GM21423 (cell line): ENCODE results near the gene PDE6H.

ENCODE experiments used
- ATAC-seq: cut with Tn5 transposase; IDR thresholded peaks from one replicate; pipeline ENCODE4 v1.9.1; 2021; ENCODE audit warnings: mild to moderate bottlenecking, moderate library complexity; ENCODE audit not compliant: unreplicated experiment

Gene PDE6H

GRCh38 chr12:14968478-14968877 is 4.4 kb upstream of the PDE6H start:
- ATAC-seq, result no peak

GRCh38 chr12:14970473-14970872 is 2.4 kb upstream of the PDE6H start:
- no peak for ATAC-seq

- no peak for ATAC-seq
These were observed 1.8 kb downstream of the PDE6H start for GRCh38 chr12:14974633-14975032.

GRCh38 chr12:14975457-14975856 is 2.6 kb downstream of the PDE6H start:
- no peak for ATAC-seq

- ATAC-seq, result no peak
These were observed 3.8 kb downstream of the PDE6H start for GRCh38 chr12:14976658-14977057.

- no peak for ATAC-seq
These were observed 6.6 kb downstream of the PDE6H start for GRCh38 chr12:14979468-14979867.

GRCh38 chr12:14981049-14981448 is 8.2 kb downstream of the PDE6H start:
- no peak for ATAC-seq

- ATAC-seq, result no peak
These were observed 9.7 kb downstream of the PDE6H start for GRCh38 chr12:14982562-14982961.

- no peak for ATAC-seq
These were observed 10.1 kb downstream of the PDE6H start for GRCh38 chr12:14982991-14983390.

- no peak for ATAC-seq
These were observed 11.2 kb downstream of the PDE6H start for GRCh38 chr12:14984036-14984435.

- ATAC-seq, result no peak
These were observed 12.0 kb downstream of the PDE6H start for GRCh38 chr12:14984766-14985285.

GRCh38 chr12:14986449-14986848 is 13.6 kb downstream of the PDE6H start:
- no peak for ATAC-seq

- ATAC-seq, result no peak
These were observed 15.2 kb downstream of the PDE6H start for GRCh38 chr12:14988035-14988434.

- ATAC-seq, result no peak
These were observed 16.9 kb downstream of the PDE6H start for GRCh38 chr12:14989790-14990189.

GRCh38 chr12:14991069-14991468 is 18.2 kb downstream of the PDE6H start:
- no peak for ATAC-seq

- no peak for ATAC-seq
These were observed 19.8 kb downstream of the PDE6H start for GRCh38 chr12:14992673-14993072.

- no peak for ATAC-seq
These were observed 20.3 kb downstream of the PDE6H start for GRCh38 chr12:14993117-14993516.

- ATAC-seq, result no peak
These were observed 20.9 kb downstream of the PDE6H start for GRCh38 chr12:14993537-14994266.

GRCh38 chr12:14994610-14995009 is 21.8 kb downstream of the PDE6H start:
- no peak for ATAC-seq

- no peak for ATAC-seq
These were observed 23.0 kb downstream of the PDE6H start for GRCh38 chr12:14995583-14996425.

- ATAC-seq, result no peak
These were observed 25.2 kb downstream of the PDE6H start for GRCh38 chr12:14997998-14998397.
